HG03571 (cell line): ENCODE data around the gene BUB1B.

Experiments
- ATAC-seq: cut with Tn5 transposase; IDR thresholded peaks from one replicate; pipeline ENCODE4 v1.9.1; 2021; ENCODE audit not compliant: unreplicated experiment

Gene BUB1B

DNA sequence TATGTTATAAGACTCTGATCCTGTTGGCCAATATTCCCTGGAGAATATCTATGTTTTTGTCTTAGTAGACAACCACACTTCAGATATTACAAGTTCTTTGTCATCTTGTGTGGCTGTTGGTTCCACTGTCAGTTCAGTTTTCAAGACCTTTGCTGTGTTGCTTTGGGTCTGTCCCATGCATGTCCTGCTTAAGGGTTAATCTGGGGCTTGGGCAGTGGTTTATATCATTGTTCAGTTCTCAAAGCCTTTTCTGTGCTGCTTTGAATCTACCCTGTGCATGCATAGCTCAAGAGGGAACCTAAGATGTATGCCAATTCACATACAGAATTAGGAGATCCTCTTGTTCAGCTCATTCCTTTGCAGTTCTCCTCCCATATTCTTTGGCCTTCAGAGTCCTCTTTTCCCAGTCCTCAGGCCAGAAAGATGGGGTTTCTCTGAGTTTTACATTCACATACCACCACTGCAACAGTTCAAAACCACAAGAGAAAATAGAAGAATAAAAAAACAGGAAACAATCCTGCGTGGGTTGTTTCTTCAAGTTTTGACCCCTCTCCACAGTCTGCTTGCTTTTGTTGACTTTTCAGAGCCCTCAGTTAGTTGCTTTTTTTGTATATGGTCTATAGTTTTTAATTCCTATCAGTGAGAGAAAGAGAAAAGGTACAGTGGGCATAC is 21.6 kb downstream of the BUB1B start:
- ATAC-seq = no peak

DNA sequence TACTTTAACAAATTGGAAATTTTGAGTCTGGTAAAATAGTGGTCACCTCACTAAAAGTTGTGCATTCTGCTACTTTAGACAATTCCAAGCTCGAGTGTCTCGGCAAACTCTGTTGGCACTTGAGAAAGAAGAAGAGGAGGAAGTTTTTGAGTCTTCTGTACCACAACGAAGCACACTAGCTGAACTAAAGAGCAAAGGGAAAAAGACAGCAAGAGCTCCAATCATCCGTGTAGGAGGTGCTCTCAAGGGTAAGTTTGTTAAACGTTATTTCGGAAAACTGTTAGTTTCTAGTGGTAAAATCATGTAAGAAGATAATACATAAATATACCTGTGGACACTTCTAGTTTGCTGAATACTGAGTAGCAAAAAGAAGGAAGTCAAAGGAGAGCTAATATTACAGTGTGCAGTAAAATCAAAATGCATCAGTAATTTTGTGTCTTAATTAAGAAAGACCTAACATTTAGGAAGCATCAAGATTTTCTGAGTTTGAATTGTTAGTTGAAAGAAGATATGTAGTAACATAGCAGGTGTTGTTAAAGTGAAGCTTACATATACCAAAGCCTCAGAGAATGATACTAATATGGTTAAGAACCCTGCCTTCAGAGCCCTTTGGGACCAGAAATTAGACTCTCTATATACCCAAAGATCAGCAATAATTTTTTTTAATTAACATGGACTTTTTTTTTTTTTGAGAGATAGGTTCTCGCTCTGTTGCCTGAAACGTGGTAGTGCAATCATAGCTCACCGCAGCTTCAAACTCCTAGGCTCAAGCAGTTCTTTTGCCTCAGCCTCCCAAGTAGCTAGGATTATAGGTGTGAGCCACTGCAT is 23.0 kb downstream of the BUB1B start:
- ATAC-seq = no peak

DNA sequence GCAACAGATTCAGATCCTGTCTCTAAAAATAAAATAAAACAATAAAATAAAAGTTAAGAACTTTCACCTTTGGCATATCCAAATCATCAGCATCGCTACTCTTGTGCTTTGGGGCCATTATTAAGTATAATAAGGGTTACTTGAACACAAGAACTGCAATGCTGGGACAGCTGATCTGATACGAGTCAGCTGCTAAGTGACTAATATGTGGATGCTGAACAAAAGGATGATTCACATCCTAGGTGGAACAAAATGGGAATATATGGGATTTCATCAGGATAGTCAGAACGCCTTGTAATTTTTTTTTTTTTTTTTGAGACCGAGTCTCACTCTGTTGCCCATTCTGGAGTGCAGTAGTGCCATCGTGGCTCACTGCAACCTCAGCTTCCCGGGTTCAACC is 29.7 kb downstream of the BUB1B start:
- ATAC-seq = no peak

DNA sequence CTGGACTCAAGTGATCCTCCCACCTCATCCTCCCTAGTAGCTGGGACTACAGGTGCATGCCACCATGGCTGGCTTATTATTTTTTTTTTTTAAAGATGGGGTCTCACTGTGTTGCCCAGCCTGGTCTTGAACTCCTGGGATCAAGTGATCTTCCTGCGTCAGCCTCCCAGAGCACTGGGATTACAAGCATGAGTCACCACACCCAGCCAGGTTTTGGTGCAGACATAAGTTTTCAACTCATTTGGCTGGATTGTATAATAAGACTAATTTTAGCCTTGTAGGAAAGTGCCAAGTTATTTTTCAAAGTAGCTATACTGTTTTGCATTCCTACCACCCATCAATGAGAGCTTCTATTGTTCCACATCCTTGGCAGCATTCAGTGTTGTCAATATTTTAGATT is 32.1 kb downstream of the BUB1B start:
- ATAC-seq = no peak

DNA sequence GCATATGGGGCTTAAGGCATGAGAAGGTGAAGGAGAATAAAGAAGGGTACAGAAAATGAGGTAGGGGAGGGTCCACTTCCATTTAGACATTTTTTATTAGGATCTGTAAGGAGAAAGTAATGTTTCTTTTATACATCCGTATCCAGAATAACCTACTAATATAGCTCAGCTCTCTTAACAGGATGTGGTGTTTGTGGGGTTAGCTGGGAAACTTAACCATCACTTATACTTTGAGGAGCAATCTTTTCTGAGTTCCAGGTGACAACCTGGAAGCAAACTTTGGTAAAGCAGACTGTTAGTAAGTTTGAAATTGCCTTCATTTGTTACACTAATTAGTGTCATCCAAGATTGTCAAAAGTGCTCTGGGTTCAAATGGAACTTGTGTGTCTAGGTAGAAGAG is 36.6 kb downstream of the BUB1B start:
- ATAC-seq = no peak

DNA sequence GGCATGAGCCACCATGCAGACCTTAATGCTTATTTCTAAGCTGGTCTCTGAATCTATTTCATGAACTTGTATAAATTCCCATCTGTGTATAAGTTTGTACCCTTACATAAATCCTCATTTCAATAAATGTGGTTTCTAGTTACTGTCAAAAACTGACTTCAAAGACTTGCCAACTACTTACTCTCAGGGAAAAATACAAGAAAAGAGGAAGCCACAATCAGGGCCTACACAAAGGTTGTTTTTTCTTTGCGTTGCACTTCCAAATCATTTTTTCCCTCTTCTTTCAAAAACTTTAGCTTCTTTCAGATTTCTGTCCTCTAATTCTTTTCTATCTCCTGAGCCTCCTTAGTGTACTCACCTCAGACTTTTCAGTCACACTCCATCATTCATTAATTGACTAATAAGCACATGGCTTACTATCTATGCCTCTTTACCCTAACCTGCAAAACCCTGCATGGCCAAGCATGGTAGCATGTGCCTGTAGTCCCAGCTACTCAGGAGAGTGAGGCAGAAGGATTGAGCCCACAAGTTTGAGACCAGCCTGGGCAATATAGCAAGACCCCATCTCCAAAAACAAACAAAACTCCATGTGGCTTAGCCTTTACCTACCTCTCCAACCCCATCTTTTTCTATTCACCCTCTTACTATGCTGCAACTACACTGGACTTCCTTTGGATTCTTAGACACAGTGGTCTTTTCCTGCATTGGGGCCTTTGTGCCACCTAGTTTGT is 37.7 kb downstream of the BUB1B start:
- no peak for ATAC-seq

DNA sequence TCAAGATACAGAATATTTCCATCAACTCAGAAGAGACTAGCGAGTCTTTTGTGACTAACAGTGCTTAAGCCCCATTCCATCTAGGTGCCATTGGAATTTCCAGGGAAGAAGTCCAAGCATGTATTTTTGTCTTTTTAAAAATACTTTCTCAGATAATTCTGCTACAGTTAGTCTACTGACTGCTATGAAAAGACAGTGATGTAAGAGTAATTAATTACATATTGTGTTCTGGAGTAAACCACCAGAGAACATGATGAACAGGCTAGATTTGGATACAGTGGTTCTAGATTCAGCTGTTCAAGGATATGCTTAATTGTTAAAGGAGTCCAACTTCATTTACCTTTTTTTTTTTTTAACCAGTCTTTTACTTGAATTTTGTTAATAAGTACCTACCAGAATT is 43.2 kb downstream of the BUB1B start:
- no peak for ATAC-seq

DNA sequence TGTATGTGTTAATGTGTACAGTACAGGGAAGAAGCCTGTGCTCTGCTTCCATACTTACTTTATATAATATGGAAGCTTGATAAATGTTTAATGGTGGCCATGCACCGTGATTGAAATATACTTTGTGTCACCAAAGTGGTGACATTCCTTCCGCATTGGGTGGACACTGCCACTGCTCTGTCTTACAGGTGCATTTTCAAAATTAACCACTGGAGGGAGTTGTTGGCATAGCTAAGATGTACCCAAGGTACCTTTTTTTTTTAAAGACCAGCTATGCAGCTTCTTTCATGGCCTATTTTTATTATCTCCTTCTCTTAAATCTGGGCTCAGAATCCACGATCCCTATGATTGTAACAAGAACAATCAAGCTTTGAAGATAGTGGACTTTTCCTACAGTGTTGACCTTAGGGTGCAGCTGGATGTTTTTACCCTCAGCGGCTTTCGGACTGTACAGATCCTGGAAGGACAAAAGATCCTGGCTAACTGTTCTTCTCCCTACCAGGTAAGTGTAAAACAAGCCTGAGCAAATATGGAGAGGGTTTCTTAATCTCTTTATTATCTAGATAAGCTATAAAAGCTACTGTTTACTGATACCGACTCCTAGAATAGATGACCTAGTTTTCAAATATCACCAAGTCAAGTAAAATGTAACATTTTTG is 56.4 kb downstream of the BUB1B start:
- no peak for ATAC-seq

DNA sequence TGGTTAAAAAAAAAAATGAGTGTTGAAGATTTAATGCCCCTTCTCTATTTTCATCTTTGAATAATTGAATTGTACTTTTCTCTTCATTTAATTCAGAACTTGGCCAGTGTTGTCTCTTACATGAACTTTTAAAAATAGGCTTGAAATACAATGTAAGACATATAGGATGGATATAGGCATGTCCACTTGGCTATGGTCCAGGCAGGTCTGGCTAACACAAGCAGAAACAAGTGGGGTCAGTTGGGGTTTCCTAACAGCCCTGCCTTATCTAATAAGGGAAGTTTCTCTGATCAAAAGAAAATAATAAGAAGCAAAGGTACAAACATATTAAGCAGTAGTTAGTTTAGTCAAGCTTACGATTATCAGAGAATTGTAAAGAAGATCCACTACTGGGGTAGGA is 58.9 kb downstream of the BUB1B start:
- ATAC-seq = no peak

DNA sequence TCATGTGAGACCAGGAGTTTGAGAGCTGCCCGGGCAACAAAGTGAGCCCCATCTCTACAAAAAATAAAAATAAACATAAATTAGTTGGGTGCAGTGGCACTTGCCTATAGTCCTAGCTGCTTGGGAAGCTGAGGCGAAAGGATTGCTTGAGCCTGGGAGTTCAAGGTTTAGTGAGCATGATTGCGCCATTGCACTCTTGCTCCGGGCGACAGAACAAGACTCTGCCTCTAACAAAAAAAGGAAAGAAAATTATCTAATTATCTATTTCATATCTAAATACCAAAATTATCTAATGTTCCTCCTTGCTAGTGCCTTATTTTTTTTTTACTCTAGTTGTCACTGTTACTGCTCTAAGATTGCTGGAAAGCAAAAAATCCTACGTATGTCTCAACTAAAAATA is 61.3 kb downstream of the BUB1B start:
- ATAC-seq = no peak

DNA sequence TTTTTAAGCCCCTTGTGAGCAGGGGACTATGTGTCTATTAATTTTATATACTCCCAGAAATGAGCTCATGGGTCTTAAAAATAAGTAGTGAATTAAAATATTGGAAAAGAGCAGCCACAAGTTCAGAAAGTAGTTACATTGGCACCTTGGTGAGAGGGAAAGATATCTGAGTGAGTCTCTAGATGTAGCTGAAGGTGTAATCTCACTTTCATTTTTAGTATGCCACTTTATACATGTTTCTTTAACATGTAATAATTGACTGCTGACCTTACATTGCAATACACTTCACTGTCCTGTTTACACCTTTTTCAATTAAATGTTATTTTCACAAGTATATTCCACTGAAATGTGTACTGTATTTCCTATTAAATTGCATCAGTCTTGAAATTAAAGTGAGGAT is 65.9 kb downstream of the BUB1B start:
- no peak for ATAC-seq

DNA sequence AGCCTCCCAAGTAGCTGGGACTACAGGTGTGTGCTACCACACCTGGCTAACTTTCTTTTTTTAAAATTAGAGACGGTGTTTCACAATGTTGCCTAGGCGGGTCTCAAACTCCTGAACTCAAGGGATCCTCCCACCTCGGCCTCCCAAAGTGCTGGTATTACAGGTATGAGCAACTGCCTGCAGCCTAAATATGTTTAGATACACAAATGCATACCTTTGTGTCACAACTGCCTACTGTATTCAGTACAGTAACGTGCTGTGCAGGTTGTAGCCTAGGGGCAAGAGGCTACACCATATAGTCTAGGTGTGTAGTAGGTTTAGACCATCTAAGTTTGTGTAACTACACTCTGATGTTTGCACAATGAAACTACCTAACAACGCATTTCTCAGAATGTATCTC is 68.4 kb downstream of the BUB1B start:
- ATAC-seq = no peak

DNA sequence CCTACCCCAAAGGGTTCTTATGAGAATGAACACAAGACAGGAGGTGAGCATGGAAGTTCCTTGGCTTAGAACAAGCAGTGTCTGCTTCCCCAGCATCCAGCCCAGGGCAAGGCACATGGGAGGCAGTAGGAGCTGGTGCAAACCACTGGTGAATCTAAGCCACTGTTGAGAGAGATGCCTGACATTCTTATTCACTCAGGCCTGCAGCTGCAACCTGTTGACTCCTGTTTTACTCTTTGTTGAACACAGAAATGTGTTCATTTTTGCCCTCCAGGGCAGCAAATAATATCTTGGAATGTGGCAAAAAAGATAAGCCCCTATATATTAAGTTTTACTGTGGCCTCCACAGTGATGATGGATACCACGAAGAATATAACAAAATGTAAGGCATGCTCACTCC is 69.1 kb downstream of the BUB1B start:
- no peak for ATAC-seq

DNA sequence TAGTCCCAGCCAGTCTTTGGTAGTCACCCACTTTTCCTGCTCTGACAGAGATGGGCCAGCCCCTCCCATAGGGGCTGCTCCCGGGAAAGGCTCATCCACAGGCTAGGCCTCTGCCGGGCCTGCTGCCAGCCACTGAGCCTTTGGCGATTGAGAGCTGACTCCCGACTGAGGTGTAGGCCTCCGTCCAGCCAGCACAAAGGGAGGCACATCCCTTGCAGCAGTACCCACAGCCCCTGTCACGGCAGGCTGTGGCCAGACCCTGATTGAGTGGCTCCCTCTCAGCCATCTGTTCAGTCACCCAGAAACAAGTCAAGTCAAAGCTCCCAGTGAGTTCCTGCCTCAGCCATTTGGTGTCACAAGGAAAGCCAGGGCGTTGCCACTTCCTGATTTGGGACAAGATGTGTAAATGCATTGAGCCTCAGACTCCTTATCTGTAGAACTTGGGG is 71.8 kb downstream of the BUB1B start:
- ATAC-seq = no peak

DNA sequence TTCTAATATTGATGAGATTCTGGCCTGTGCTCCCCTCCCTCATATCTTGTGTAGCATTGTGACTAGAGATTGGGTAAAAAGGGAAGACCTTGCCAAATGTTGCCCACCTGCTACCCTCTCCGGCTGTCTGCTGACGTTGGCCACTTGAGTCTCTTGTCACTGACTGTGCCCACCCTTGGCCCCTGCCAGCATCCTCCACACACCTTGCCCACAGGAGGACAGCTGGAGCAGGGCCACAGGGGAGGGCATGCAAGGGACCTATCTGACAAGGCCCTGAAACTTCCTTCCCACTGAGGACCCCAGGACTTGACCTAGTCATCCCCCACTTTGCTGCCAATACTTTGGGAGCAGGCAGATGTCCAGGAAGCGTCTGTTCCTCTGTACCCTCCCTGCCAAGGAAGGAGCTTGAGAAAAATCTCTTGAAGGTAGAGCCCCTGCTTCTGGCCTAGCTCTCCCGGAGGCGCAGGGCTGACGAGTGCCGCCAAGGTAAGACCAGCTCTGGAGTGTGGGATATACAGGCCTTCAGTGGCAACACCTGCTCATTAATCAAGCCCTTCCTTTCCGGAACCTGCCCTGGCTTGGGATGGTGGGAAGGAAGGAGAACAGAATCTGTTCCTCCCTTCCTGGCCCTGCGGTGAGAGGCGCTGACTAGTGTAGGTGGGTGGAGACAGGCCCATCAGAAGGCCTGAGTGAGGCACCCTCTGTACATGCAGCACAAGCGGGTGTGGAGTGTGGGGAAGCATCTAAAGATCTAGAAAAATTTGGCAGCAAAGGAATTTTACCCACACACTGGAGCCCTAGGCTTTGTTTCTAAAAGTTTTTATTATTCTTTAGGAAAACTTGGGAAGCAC is 73.1 kb downstream of the BUB1B start:
- ATAC-seq = no peak

DNA sequence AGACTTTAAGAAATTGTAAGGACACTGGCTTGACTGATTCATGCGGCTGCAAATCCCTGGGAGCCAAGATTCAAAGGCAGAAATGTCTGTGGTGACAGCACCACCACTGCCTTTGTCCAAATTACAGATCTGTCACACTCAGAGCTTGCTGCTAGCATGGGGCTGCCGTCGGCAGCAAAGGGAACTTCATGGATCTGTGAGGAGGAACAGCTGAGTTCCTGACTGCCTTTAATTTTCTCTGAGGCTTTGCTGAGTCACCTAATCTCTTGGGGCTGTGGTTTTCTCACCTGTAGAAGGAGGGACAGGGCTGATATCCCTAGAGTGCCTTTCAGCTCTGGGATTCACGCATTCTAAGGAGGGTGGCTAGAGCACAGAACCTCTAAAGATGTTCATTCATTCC is 73.9 kb downstream of the BUB1B start:
- ATAC-seq = no peak

DNA sequence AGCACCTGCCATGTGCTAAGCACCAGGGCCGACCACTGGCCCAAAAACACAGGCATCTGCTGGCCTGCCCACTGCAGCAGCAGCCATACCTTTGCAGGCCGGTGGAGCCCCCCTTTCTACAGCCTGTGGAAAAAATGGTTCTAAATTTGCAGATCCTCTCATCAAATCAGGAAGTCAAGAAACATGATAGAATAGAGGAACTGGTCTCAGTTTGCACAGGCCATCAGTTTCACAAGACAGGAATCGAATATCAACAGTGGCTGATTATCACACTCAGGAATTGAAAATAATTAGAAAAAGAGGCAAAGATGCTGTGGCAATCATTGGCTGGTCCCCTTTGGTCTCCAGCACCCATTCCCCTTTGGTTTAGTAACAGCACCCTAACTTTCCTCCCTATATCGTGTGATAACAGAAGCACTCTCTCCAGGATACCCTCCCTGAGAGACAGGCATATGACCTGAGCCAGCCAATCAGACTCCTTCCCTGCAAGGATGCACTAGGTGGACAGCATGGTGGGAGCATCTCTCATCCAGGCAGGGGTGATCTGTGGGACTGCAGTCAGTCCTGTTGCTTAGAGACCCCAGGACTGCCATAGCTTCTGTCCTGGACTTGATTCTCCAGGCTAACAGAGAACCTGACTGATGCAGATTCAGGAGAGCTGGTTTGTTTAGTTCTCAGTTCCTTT is 74.5 kb downstream of the BUB1B start:
- ATAC-seq = no peak

DNA sequence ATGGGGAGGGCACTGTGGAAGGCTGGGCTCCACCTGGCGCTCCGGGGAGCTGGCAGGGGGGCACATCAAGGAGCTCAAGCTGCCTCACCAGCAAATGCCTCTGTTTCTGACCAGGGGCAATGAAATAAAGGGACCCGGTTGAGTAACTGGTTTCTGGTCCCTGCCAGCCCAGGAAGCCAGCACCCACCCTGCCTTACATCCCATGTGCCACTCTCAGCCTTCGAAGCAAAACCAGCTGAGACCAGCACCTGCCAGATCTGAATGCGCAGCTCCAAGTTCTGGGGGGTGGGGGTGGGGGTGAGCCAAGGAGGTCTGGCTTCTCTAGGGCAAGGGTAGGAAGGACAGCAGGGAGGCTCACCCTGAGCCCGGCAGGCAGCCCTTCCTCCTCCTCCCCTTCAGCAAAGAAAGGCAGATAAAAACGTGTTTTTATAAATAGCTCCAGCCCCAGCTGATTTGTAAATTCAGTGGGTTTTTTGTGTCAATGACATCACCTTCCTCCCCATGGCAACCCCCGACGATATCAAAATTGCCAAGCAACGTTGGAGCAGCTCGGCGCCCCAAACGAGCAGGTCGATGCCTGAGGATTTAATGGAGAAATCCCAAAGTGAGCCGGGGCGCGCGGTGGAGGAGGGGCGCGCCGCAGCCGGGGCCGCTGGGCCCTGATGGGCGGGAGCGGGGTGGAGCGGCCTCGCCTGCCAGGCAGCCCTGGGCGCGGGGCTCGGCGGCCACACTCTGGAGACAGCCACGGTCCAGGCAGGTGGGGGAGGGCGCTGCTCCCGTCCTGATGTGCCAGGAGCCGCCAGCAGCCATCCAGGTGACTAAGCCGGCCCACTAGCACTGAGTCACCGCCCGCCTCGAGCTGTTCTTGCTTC is 77.9 kb downstream of the BUB1B start, which contains the start of gene PAK6:
PAK6 (plus strand) TSS at position 532 of the 872 bp plus-strand sequence. CDS start 25,723 bp downstream, outside the sequence.
- ATAC-seq = no peak

DNA sequence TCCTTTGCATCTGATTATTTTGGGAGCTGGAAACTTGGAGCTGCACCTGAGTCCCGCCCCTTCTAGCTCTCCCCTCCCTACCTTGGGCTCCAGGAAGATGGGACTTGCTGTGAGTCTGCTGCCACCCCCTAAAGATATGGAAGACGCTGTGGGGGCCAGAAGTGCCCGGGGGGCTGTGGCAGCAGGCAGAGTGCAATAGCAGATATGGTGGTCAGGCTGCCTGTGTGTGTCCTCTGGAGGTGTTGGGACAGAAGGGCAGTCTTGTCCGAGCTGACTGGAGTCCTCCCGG is 78.5 kb downstream of the BUB1B start:
- no peak for ATAC-seq
